IMR-90 (cell line): ENCODE measurements around the gene ANTXR2. TPM values are rescaled to one million over a fixed set of nuclear protein-coding genes. Genes with fewer than 3 reads are reported as not detected.

Experiments used
- ATAC-seq: fragments of 200-7000 bp; cut with Tn5 transposase; 2 replicates; pipeline ENCODE4 v1.9.1; 2020; ENCODE audit warnings: low read depth, mild to moderate bottlenecking, moderate library complexity
- BruUV-seq: library from RNA; stranded (reverse); fragments of 400-500 nt; replicated peaks from 2 replicates; lab custom pipeline; 2021; lab: Mats Ljungman, UMichigan
- CTCF ChIA-PET: fragments of 300-600 bp; formaldehyde crosslinking; extraction: SDS; loops from one replicate; lab custom pipeline; 2021; ENCODE audit warnings: antibody characterized with exemption; lab: Yijun Ruan, JAX
- POLR2A ChIA-PET: fragments of 300-600 bp; sonication (Branson Sonifier 250); formaldehyde crosslinking; loops from one replicate; lab custom pipeline; 2022; ENCODE audit warnings: antibody characterized with exemption; ENCODE audit not compliant: unreplicated experiment; lab: Charles Lee
- DNase-seq: peaks from one replicate; pipeline ENCODE4 v3.0.0; 2013
- H2AFZ ChIP-seq: replicated peaks from 2 replicates; pipeline ENCODE3; 2013; ENCODE audit warnings: low read length, mild to moderate bottlenecking; ENCODE audit not compliant: poor library complexity
- H2AK5ac ChIP-seq: 2 replicates; pipeline ENCODE4 v1.6.1; 2013; ENCODE audit warnings: low read depth, low read length, inconsistent platforms
- H2AK9ac ChIP-seq: replicated peaks from 2 replicates; pipeline ENCODE3; 2013; ENCODE audit warnings: mild to moderate bottlenecking, low read depth, low read length, moderate library complexity; ENCODE audit not compliant: poor library complexity
- H2BK120ac ChIP-seq: 2 replicates; pipeline ENCODE4 v1.6.1; 2013; ENCODE audit warnings: low read depth, low read length, inconsistent platforms
- H2BK15ac ChIP-seq: 3 replicates; pipeline ENCODE4 v1.6.1; 2013; ENCODE audit warnings: low read depth, low read length, inconsistent platforms
- H2BK20ac ChIP-seq: 2 replicates; pipeline ENCODE4 v1.6.1; 2013; ENCODE audit warnings: low read depth, mild to moderate bottlenecking, inconsistent platforms, low read length, moderate library complexity
- H2BK5ac ChIP-seq: 2 replicates; pipeline ENCODE4 v1.6.1; 2013; ENCODE audit warnings: mild to moderate bottlenecking, low read depth, low read length, inconsistent platforms; ENCODE audit not compliant: poor library complexity, severe bottlenecking
- H3K14ac ChIP-seq: replicated peaks from 2 replicates; pipeline ENCODE4 v1.6.1; 2013; ENCODE audit warnings: low read depth, low read length, inconsistent platforms
- H3K18ac ChIP-seq: 2 replicates; pipeline ENCODE4 v1.6.1; 2013; ENCODE audit warnings: low read depth, low read length, control low read depth
- H3K23ac ChIP-seq: 2 replicates; pipeline ENCODE4 v1.6.1; 2013; ENCODE audit warnings: low read depth, low read length, inconsistent platforms
- H3K27ac ChIP-seq: 2 replicates; pipeline ENCODE4 v1.5.1; 2013; ENCODE audit warnings: mild to moderate bottlenecking, control low read depth, low read length; ENCODE audit not compliant: insufficient read depth
- H3K27me3 ChIP-seq: 2 replicates; pipeline ENCODE4 v1.6.1; 2013; ENCODE audit warnings: low read length; ENCODE audit not compliant: control insufficient read depth, insufficient read depth
- H3K36me3 ChIP-seq: 2 replicates; pipeline ENCODE4 v1.6.1; 2013; ENCODE audit warnings: low read length, mixed read lengths; ENCODE audit not compliant: control insufficient read depth, insufficient read depth
- H3K4ac ChIP-seq: 2 replicates; pipeline ENCODE4 v1.6.1; 2013; ENCODE audit warnings: low read depth, low read length, inconsistent platforms
- H3K4me1 ChIP-seq: 2 replicates; pipeline ENCODE4 v1.6.1; 2013; ENCODE audit warnings: low read length, mixed read lengths; ENCODE audit not compliant: control insufficient read depth, insufficient read depth
- H3K4me2 ChIP-seq: 2 replicates; pipeline ENCODE4 v1.6.1; 2013; ENCODE audit warnings: low read depth, mild to moderate bottlenecking, control low read depth, low read length, moderate library complexity
- H3K4me3 ChIP-seq: 2 replicates; pipeline ENCODE4 v1.5.1; 2013; ENCODE audit warnings: low read depth, mild to moderate bottlenecking, control low read depth, low read length, moderate library complexity; ENCODE audit not compliant: insufficient read depth
- H3K56ac ChIP-seq: 2 replicates; pipeline ENCODE4 v1.6.1; 2013; ENCODE audit warnings: low read length, inconsistent platforms; ENCODE audit not compliant: insufficient read depth; ENCODE audit errors: extremely low read depth
- H3K79me1 ChIP-seq, 2 experiments: 2 replicates each; pipeline ENCODE4 v1.6.1; 2013; ENCODE audit warnings: low read length in 2 of 2, inconsistent platforms in 1 of 2, low read depth in 1 of 2
- H3K9ac ChIP-seq: 2 replicates; pipeline ENCODE4 v1.6.1; 2013; ENCODE audit warnings: low read depth, low read length, control low read depth
- H3K9me1 ChIP-seq: 2 replicates; pipeline ENCODE4 v1.6.1; 2013; ENCODE audit warnings: low read length, inconsistent platforms; ENCODE audit not compliant: insufficient read depth
- H3K9me3 ChIP-seq: 2 replicates; pipeline ENCODE4 v1.6.1; 2013; ENCODE audit warnings: low read length; ENCODE audit not compliant: control insufficient read depth, insufficient read depth
- H4K20me1 ChIP-seq: 2 replicates; pipeline ENCODE4 v1.6.1; 2013; ENCODE audit warnings: low read length, inconsistent platforms; ENCODE audit not compliant: insufficient read depth
- H4K5ac ChIP-seq: 2 replicates; pipeline ENCODE4 v1.6.1; 2013; ENCODE audit warnings: mild to moderate bottlenecking, low read depth, low read length, control low read depth
- H4K8ac ChIP-seq, 2 experiments: 2 replicates each; pipeline ENCODE4 v1.6.1; 2013; ENCODE audit warnings: low read depth in 2 of 2, low read length in 2 of 2, control low read depth in 1 of 2, inconsistent platforms in 1 of 2
- H4K91ac ChIP-seq: 2 replicates; pipeline ENCODE4 v1.6.1; 2013; ENCODE audit warnings: low read depth, low read length, inconsistent platforms; ENCODE audit not compliant: insufficient read depth
- BHLHE40 ChIP-seq: fragments of 150-350 bp; IDR thresholded peaks from 2 replicates; pipeline ENCODE4 v1.6.1; 2016; ENCODE audit warnings: mild to moderate bottlenecking, low read depth, low read length
- CEBPB ChIP-seq: IDR thresholded peaks from 2 replicates; pipeline ENCODE4 v1.6.1; 2012; ENCODE audit warnings: low read depth, low read length, improper control_type of control experiment
- CHD1 ChIP-seq: IDR thresholded peaks from 2 replicates; pipeline ENCODE4 v1.6.1; 2012; ENCODE audit warnings: low read depth, low read length, improper control_type of control experiment
- CTCF ChIP-seq: conservative IDR thresholded peaks from 2 replicates; pipeline ENCODE4 v1.5.1; 2012; ENCODE audit warnings: mild to moderate bottlenecking, low read depth, low read length, improper control_type of control experiment
- ELK1 ChIP-seq: fragments of 150-350 bp; IDR thresholded peaks from 2 replicates; pipeline ENCODE4 v1.6.1; 2016; ENCODE audit warnings: low read depth, mild to moderate bottlenecking, low read length, moderate library complexity, borderline replicate concordance
- FOS ChIP-seq: fragments of 150-350 bp; IDR thresholded peaks from 2 replicates; pipeline ENCODE4 v1.6.1; 2016; ENCODE audit warnings: low read depth, low read length
- MAFK ChIP-seq: IDR thresholded peaks from 2 replicates; pipeline ENCODE4 v1.6.1; 2012; ENCODE audit warnings: low read depth, low read length, improper control_type of control experiment
- MAZ ChIP-seq: IDR thresholded peaks from 2 replicates; pipeline ENCODE4 v1.6.1; 2012; ENCODE audit warnings: low read depth, mild to moderate bottlenecking, low read length, improper control_type of control experiment, moderate library complexity, borderline replicate concordance
- MXI1 ChIP-seq: IDR thresholded peaks from 2 replicates; pipeline ENCODE4 v1.6.1; 2012; ENCODE audit warnings: low read depth, mild to moderate bottlenecking, low read length, moderate library complexity, borderline replicate concordance
- NFE2L2 ChIP-seq: fragments of 150-350 bp; IDR thresholded peaks from 2 replicates; pipeline ENCODE4 v1.6.1; 2016; ENCODE audit warnings: low read depth, mild to moderate bottlenecking, low read length
- POLR2A ChIP-seq: IDR thresholded peaks from 2 replicates; pipeline ENCODE4 v1.6.1; 2012; ENCODE audit warnings: mild to moderate bottlenecking, low read depth, low read length
- RAD21 ChIP-seq: IDR thresholded peaks from 2 replicates; pipeline ENCODE4 v1.6.1; 2012; ENCODE audit warnings: low read length, improper control_type of control experiment
- RCOR1 ChIP-seq: IDR thresholded peaks from 2 replicates; pipeline ENCODE4 v1.6.1; 2012; ENCODE audit warnings: mild to moderate bottlenecking, low read length, improper control_type of control experiment; ENCODE audit not compliant: insufficient replicate concordance
- RFX5 ChIP-seq: IDR thresholded peaks from 2 replicates; pipeline ENCODE4 v1.8.0; 2012; ENCODE audit warnings: low read depth, mild to moderate bottlenecking, low read length, moderate library complexity
- SMC3 ChIP-seq: fragments of 150-350 bp; IDR thresholded peaks from 2 replicates; pipeline ENCODE4 v1.6.1; 2016; ENCODE audit warnings: low read depth, mild to moderate bottlenecking, antibody characterized with exemption, low read length, moderate library complexity
- USF2 ChIP-seq: fragments of 150-350 bp; IDR thresholded peaks from 2 replicates; pipeline ENCODE4 v1.6.1; 2017; ENCODE audit warnings: mild to moderate bottlenecking, antibody characterized with exemption, low read length, low read depth
- WGBS, 2 experiments: methylation state at CpG; one replicate each; pipeline versions ENCODE4 v1.1.5 to v1.1.7; 2013; ENCODE audit warnings: missing lambda C conversion rate in 2 of 2; ENCODE audit not compliant: insufficient read length in 1 of 2; ENCODE audit errors: extremely low coverage in 2 of 2; 5-methylcytosine and 5-hydroxymethylcytosine counted together
- dilution Hi-C: fragments of 300-500 bp; cut with HindIII; formaldehyde crosslinking; loops from one replicate; pipeline ENCODE4 v1.14.3; 2018; ENCODE audit warnings: low sequenced_read_pairs; ENCODE audit not compliant: unreplicated experiment
- in situ Hi-C: fragments of 300-500 bp; cut with MboI; formaldehyde crosslinking; loops from 3 replicates; pipeline ENCODE4 v1.14.3; 2019; ENCODE audit warnings: low sequenced_read_pairs, inconsistent platforms, mixed read lengths
- intact Hi-C: fragments of 100-400 bp; cut with micrococcal nuclease; formaldehyde crosslinking; loops from 2 replicates; pipeline ENCODE4 v1.10.0; 2022
- polyA plus RNA-seq, 3 experiments: library from polyadenylated mRNA; depleted of rRNA; stranded (reverse); fragments of >200 nt; gene quantifications; 2 replicates each; pipeline ENCODE4 v1.2.3, GENCODE V29; 2012; ENCODE audit warnings: low replicate concordance in 1 of 3
- total RNA-seq: library from RNA; depleted of rRNA; stranded (reverse); fragments of >200 nt; gene quantifications from 2 replicates; pipeline ENCODE4 v1.2.3, GENCODE V29; 2012

ANTXR2 gene
- total and polyA plus RNA-seq, 2 of the 4 experiments (the other 2 are of a cell fraction) = 46.8 to 88.5 TPM

- Histone ChIP-seq H3K23ac (no peak overlapping the region), H3K9me1 (no peaks in the 10 kb centered on the region), H2AFZ (no peak overlapping the region), H4K5ac (no peak overlapping the region), H2AK5ac (no peak overlapping the region), H3K9ac (no peak overlapping the region), H3K27me3 (no peaks in the 10 kb centered on the region), H2AK9ac (no peak overlapping the region), H3K18ac (no peak overlapping the region), H3K4me1 (no peaks in the 10 kb centered on the region), H3K4me2 (no peak overlapping the region), H2BK120ac (no peak overlapping the region), H4K20me1 (no peaks in the 10 kb centered on the region), H3K27ac (no peak overlapping the region), H3K79me1 (no peaks in the 10 kb centered on the region), H3K14ac (no peak overlapping the region), H3K4me3 (no peak overlapping the region), H3K56ac (no peak overlapping the region), H2BK15ac (no peak overlapping the region), H2BK20ac (no peak overlapping the region), H3K9me3 (no peaks in the 10 kb centered on the region), H3K4ac (no peak overlapping the region), H4K91ac (no peak overlapping the region), H3K36me3 (no peaks in the 10 kb centered on the region), H4K8ac (no peak overlapping the region), H2BK5ac (no peak overlapping the region)
- ATAC-seq (no peak), DNase-seq (no peak)
- POLR2A ChIA-PET = no interaction called here
- WGBS, 2 experiments = no CpG with 5 or more reads among the region's 1 CpG
- dilution Hi-C loops (no loop called here), in situ Hi-C loops (no loop called here), intact Hi-C loops (no loop called here)
- TF ChIP-seq FOS (no peak), CTCF (no peak), ELK1 (no peak), BHLHE40 (no peak), USF2 (no peak), SMC3 (no peak), MXI1 (no peak), MAFK (no peak), NFE2L2 (no peak), CHD1 (no peak), MAZ (no peak), CEBPB (no peak), RCOR1 (no peak), RAD21 (no peak), POLR2A (no peak), RFX5 (no peak)
- CTCF ChIA-PET = no interaction called here
- BruUV-seq = no TSS peak
Observed at GRCh38 chr4:80107374-80107773, 34.3 kb upstream of the ANTXR2 start.
